ENCODE measurements around the gene MIP. TPM values are rescaled to one million over a fixed set of nuclear protein-coding genes. Genes with fewer than 3 reads are reported as not detected.

MIP gene
- total and polyA plus RNA-seq, 2 of the 13 experiments (the other 11 are each of a cell fraction or from before 2014, with no cell fraction given), result not detected

DNA sequence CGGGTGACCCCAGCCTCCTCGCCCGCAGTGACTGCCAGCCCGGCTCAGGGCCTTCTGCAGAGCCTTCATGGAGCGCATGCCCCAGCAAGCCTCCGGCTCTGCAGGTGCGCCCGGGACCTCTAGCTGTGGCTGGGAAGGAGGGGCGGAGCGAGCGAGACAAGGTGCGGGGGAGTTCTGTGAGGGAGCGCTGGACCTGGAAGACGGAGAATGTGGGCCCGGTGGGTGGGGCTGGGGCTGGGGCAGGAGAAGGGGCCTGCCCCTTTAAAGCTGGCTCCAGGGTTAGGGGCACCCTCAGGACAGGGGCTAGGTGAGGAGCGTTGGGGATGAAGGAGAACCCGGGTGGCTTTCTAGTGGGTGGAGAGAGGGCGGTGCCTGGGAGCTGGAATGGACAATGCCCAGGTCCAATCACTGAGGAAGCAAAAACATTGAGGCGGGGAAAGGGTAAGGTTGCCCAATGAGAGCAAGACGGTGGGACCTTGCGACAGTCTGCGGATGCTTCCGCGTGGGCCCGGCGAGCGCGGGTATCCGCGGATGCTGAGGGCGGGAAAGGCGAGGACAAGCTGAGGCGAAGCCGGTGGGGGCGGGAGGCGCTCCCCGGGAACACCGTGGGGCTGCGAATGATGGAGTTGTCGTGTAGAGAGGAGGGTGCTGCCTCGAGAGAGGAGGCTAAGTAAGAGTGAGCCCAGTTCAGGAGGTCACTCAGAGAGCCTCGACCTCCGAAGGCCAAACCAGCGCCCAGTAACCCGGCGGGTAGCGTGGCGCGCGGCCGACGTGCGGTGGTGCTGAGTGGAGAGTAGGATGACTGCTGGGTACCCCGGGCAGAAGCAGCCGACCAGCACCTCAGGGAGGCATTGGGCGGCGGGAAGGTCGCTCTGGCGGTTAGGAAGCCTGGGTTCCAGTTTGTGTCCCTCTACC is 33.8 kb upstream of the MIP start, which contains the start of gene GLS2 (continued):
- TF ChIP-seq ZBTB1 (CRISPR knock-in tag; IDR thresholded peaks at IDR 0.05; ENCODE audit: borderline replicate concordance), result no peak; the same call in 1 of the 2 replicates
- TF ChIP-seq EZH2 (conservative IDR thresholded peaks at IDR 0.05; ENCODE audit: low read depth, low read length), result no peak
- no peak for TF ChIP-seq ATRX (CRISPR knock-in tag; IDR thresholded peaks at IDR 0.05; ENCODE audit: borderline replicate concordance)
- peak; percentile 64; the same call in 1 of the 2 replicates for TF ChIP-seq TAF1 (CRISPR knock-in tag; IDR thresholded peaks at IDR 0.05)
- TF ChIP-seq, protein P1, sequence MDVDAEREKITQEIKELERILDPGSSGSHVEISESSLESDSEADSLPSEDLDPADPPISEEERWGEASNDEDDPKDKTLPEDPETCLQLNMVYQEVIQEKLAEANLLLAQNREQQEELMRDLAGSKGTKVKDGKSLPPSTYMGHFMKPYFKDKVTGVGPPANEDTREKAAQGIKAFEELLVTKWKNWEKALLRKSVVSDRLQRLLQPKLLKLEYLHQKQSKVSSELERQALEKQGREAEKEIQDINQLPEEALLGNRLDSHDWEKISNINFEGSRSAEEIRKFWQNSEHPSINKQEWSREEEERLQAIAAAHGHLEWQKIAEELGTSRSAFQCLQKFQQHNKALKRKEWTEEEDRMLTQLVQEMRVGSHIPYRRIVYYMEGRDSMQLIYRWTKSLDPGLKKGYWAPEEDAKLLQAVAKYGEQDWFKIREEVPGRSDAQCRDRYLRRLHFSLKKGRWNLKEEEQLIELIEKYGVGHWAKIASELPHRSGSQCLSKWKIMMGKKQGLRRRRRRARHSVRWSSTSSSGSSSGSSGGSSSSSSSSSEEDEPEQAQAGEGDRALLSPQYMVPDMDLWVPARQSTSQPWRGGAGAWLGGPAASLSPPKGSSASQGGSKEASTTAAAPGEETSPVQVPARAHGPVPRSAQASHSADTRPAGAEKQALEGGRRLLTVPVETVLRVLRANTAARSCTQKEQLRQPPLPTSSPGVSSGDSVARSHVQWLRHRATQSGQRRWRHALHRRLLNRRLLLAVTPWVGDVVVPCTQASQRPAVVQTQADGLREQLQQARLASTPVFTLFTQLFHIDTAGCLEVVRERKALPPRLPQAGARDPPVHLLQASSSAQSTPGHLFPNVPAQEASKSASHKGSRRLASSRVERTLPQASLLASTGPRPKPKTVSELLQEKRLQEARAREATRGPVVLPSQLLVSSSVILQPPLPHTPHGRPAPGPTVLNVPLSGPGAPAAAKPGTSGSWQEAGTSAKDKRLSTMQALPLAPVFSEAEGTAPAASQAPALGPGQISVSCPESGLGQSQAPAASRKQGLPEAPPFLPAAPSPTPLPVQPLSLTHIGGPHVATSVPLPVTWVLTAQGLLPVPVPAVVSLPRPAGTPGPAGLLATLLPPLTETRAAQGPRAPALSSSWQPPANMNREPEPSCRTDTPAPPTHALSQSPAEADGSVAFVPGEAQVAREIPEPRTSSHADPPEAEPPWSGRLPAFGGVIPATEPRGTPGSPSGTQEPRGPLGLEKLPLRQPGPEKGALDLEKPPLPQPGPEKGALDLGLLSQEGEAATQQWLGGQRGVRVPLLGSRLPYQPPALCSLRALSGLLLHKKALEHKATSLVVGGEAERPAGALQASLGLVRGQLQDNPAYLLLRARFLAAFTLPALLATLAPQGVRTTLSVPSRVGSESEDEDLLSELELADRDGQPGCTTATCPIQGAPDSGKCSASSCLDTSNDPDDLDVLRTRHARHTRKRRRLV (CRISPR knock-in tag; IDR thresholded peaks at IDR 0.05), result no peak
- TF ChIP-seq FOSL2 (CRISPR knock-in tag; IDR thresholded peaks at IDR 0.05), result peak; percentile 44; the same call in 1 of the 2 replicates
- TF ChIP-seq ZNF235 (CRISPR knock-in tag; IDR thresholded peaks at IDR 0.05; ENCODE audit: borderline replicate concordance), result 0 out of 2 replicates have a peak, but pooled peaks have one; percentile 66
- TF ChIP-seq, protein P2, sequence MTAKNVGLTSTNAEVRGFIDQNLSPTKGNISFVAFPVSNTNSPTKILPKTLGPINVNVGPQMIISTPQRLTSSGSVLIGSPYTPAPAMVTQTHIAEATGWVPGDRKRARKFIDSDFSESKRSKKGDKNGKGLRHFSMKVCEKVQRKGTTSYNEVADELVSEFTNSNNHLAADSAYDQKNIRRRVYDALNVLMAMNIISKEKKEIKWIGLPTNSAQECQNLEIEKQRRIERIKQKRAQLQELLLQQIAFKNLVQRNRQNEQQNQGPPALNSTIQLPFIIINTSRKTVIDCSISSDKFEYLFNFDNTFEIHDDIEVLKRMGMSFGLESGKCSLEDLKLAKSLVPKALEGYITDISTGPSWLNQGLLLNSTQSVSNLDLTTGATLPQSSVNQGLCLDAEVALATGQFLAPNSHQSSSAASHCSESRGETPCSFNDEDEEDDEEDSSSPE (CRISPR knock-in tag; IDR thresholded peaks at IDR 0.05), result peak; percentile 98
- TF ChIP-seq PHF21A (CRISPR knock-in tag; IDR thresholded peaks at IDR 0.05), result peak; percentile 75
- TF ChIP-seq EHMT2 (IDR thresholded peaks at IDR 0.05; ENCODE audit: borderline replicate concordance, low read depth, low read length), result no peak
- TF ChIP-seq ZNF441 (CRISPR knock-in tag; IDR thresholded peaks at IDR 0.05; ENCODE audit: borderline replicate concordance), result peak; percentile 60; the same call in 1 of the 2 replicates
- TF ChIP-seq MBD4 (IDR thresholded peaks at IDR 0.05; ENCODE audit: borderline replicate concordance, low read length), result no peak
- TF ChIP-seq NONO (IDR thresholded peaks at IDR 0.05), result no peak
- no peak; the same call in none of the 2 replicates for TF ChIP-seq NONO (CRISPR knock-in tag; conservative IDR thresholded peaks at IDR 0.05)

All from HepG2 (cell line).